K562 (cell line): ENCODE data around the gene PURA.

Source experiments
- BCL6 ChIP-seq: fragments of 250-450 bp; sonication (Bioruptor Pico); IDR thresholded peaks from 2 replicates; pipeline ENCODE4 v1.4.0; 2020
- MEF2A ChIP-seq: IDR thresholded peaks from 2 replicates; pipeline ENCODE4 v1.6.1; 2011; ENCODE audit warnings: low read depth, mild to moderate bottlenecking, low read length, moderate library complexity; ENCODE audit not compliant: control insufficient read depth
- POLR2A ChIP-seq: fragments of 450-650 bp; conservative IDR thresholded peaks from 2 replicates; pipeline ENCODE4 v1.6.1; 2016
- RFX5 ChIP-seq: IDR thresholded peaks from 2 replicates; pipeline ENCODE4 v1.6.1; 2011; ENCODE audit warnings: low read depth, mild to moderate bottlenecking, improper control_type of control experiment, low read length
- TCF7 ChIP-seq: sonication (generic); IDR thresholded peaks from 2 replicates; pipeline ENCODE4 v1.6.1; 2016; ENCODE audit warnings: antibody characterized with exemption, borderline replicate concordance
- TEAD4 ChIP-seq, 2 experiments: sonication (generic) in 1 of 2; formaldehyde crosslinking in 1 of 2; IDR thresholded peaks; 2 replicates each; pipeline versions ENCODE4 v1.6.1 to v1.8.0; 2012 to 2022; ENCODE audit warnings: borderline replicate concordance in 1 of 2, inconsistent platforms in 1 of 2, low read length in 1 of 2, mild to moderate bottlenecking in 1 of 2, missing genetic modification reagents in 1 of 2
- ZBTB1 ChIP-seq: sonication (generic); formaldehyde crosslinking; IDR thresholded peaks from 2 replicates; pipeline ENCODE4 v1.8.1; 2023; ENCODE audit warnings: missing genetic modification reagents, low read depth, mild to moderate bottlenecking, borderline replicate concordance
- ZKSCAN8 ChIP-seq: fragments of 200-800 bp; sonication (Bioruptor generic); IDR thresholded peaks from 2 replicates; pipeline ENCODE4 v1.6.1; 2016; ENCODE audit warnings: missing genetic modification characterization, missing compliant biosample characterization
- TF ChIP-seq, protein P1 (sequence below), 2 experiments: IDR thresholded peaks; 2 replicates each; pipeline ENCODE4 v1.6.1; 2011; ENCODE audit warnings: borderline replicate concordance in 1 of 2, control low read depth in 1 of 2, low read depth in 1 of 2, low read length in 1 of 2, mild to moderate bottlenecking in 1 of 2, mixed read lengths in 1 of 2, moderate library complexity in 1 of 2; ENCODE audit not compliant: insufficient read depth in 1 of 2, insufficient read length in 1 of 2, poor library complexity in 1 of 2, severe bottlenecking in 1 of 2; ENCODE audit errors: extremely low read depth in 1 of 2
- TF ChIP-seq, protein P2 (sequence below): IDR thresholded peaks from 3 replicates; pipeline ENCODE4 v1.6.1; 2011; ENCODE audit warnings: borderline replicate concordance, mild to moderate bottlenecking, moderate library complexity; ENCODE audit not compliant: insufficient read length; ENCODE audit errors: extremely low read depth
- TF ChIP-seq, protein P3 (sequence below): fragments of 450-650 bp; conservative IDR thresholded peaks from 2 replicates; pipeline ENCODE4 v1.6.1; 2016; ENCODE audit warnings: missing genetic modification characterization, low read depth, mild to moderate bottlenecking, missing compliant biosample characterization, moderate library complexity

DNA sequence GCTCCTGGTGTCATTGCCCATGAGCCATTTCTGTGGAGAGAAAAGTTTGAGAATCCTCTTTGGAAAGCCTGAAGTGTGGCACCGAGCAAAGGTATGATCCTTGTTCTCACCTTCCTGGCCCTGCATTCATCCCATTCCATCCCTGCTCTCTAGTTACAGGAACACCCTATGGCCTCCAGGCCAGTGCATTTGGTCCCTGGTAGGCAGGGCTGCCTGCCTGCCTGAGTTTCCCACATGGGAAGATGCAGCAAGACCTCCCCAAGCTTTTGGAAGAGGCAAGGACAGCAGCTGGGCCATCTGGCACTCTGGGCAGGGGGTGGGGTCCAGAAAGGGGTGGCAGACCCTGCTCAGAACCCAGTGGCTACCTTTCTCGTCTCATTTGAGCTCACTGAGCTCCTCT, 36.3 kb downstream of the PURA start:
- TF ChIP-seq, protein P1, sequence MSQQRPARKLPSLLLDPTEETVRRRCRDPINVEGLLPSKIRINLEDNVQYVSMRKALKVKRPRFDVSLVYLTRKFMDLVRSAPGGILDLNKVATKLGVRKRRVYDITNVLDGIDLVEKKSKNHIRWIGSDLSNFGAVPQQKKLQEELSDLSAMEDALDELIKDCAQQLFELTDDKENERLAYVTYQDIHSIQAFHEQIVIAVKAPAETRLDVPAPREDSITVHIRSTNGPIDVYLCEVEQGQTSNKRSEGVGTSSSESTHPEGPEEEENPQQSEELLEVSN (IDR thresholded peaks at IDR 0.05; ENCODE audit: borderline replicate concordance in 1 of 2, extremely low read depth in 1 of 2, insufficient read depth in 1 of 2, insufficient read length in 1 of 2, low read depth in 1 of 2, low read length in 1 of 2, poor library complexity in 1 of 2, severe bottlenecking in 1 of 2) = no peak
- TF ChIP-seq RFX5 = no peak
- TF ChIP-seq, protein P2, sequence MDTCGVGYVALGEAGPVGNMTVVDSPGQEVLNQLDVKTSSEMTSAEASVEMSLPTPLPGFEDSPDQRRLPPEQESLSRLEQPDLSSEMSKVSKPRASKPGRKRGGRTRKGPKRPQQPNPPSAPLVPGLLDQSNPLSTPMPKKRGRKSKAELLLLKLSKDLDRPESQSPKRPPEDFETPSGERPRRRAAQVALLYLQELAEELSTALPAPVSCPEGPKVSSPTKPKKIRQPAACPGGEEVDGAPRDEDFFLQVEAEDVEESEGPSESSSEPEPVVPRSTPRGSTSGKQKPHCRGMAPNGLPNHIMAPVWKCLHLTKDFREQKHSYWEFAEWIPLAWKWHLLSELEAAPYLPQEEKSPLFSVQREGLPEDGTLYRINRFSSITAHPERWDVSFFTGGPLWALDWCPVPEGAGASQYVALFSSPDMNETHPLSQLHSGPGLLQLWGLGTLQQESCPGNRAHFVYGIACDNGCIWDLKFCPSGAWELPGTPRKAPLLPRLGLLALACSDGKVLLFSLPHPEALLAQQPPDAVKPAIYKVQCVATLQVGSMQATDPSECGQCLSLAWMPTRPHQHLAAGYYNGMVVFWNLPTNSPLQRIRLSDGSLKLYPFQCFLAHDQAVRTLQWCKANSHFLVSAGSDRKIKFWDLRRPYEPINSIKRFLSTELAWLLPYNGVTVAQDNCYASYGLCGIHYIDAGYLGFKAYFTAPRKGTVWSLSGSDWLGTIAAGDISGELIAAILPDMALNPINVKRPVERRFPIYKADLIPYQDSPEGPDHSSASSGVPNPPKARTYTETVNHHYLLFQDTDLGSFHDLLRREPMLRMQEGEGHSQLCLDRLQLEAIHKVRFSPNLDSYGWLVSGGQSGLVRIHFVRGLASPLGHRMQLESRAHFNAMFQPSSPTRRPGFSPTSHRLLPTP = no peak
- no peak for TF ChIP-seq BCL6
- TF ChIP-seq, protein P3, sequence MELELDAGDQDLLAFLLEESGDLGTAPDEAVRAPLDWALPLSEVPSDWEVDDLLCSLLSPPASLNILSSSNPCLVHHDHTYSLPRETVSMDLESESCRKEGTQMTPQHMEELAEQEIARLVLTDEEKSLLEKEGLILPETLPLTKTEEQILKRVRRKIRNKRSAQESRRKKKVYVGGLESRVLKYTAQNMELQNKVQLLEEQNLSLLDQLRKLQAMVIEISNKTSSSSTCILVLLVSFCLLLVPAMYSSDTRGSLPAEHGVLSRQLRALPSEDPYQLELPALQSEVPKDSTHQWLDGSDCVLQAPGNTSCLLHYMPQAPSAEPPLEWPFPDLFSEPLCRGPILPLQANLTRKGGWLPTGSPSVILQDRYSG (tag) = no peak
- TF ChIP-seq TEAD4 (IDR thresholded peaks at IDR 0.05; ENCODE audit: low read length) = no peak
- no peak for TF ChIP-seq TEAD4 (CRISPR knock-in tag; IDR thresholded peaks at IDR 0.05; ENCODE audit: borderline replicate concordance)
- TF ChIP-seq POLR2A = no peak
- TF ChIP-seq ZKSCAN8 (CRISPR knock-in tag) = no peak
- no peak for TF ChIP-seq TCF7
- no peak for TF ChIP-seq MEF2A
- TF ChIP-seq ZBTB1 (CRISPR knock-in tag) = no peak
